Measurements from ENCODE around the gene ARL5C.
"Not testable (repeated sequence)": the region's sequence is repeated elsewhere in the genome, so short reads cannot be mapped to it uniquely, and the experiment has no call there.

The ARL5C gene

GRCh38 chr17:39132192-39132610 lies 33.8 kb downstream of the ARL5C start:
- no peaks in the 10 kb centered on the region for H3K27me3 ChIP-seq (ENCODE audit: control insufficient read depth in 1 of 2, insufficient read depth in 2 of 2, low read length in 2 of 2)
- no peaks in the 10 kb centered on the region for H3K4me1 ChIP-seq (ENCODE audit: insufficient read depth, low read length)
- no peaks in the 10 kb centered on the region for H3K9me3 ChIP-seq (ENCODE audit: low read length)
- H3K27ac ChIP-seq (ENCODE audit: low read depth, low read length), result no peak overlapping the region
- H3K9ac ChIP-seq (ENCODE audit: low read length), result no peak overlapping the region
- H3K36me3 ChIP-seq (ENCODE audit: insufficient read depth, low read length), result no peaks in the 10 kb centered on the region
- no peak overlapping the region for H3K4me3 ChIP-seq (ENCODE audit: low read depth in 1 of 2, low read length in 2 of 2)

GRCh38 chr17:39131616-39132015 lies 34.3 kb downstream of the ARL5C start:
- no peaks in the 10 kb centered on the region for H3K9me3 ChIP-seq (ENCODE audit: low read length)
- H3K36me3 ChIP-seq (ENCODE audit: insufficient read depth, low read length), result no peaks in the 10 kb centered on the region
- no peak overlapping the region for H3K4me3 ChIP-seq (ENCODE audit: low read depth in 1 of 2, low read length in 2 of 2)
- no peaks in the 10 kb centered on the region for H3K4me1 ChIP-seq (ENCODE audit: insufficient read depth, low read length)
- no peaks in the 10 kb centered on the region for H3K27me3 ChIP-seq (ENCODE audit: control insufficient read depth in 1 of 2, insufficient read depth in 2 of 2, low read length in 2 of 2)
- no peak overlapping the region for H3K9ac ChIP-seq (ENCODE audit: low read length)
- no peak overlapping the region for H3K27ac ChIP-seq (ENCODE audit: low read depth, low read length)

DNA sequence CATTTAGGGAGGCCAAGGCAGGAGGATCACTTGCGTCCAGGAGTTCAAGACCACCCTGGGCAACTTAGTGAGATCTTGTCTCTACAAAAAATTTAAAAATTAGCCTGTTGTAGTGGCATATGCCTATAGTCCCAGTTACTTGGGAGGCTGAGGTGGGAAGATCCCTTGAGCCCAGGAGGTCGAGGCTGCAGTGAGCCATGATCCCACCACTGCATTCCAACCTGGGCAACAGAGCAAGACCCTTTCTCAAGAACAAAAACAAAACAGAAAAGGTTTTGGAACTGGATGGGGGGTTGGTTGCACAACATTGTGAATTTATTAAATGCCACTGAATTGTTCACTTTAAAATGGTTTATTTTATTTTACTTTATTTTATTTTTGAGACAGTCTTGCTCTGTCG lies 35.8 kb downstream of the ARL5C start:
- no peaks in the 10 kb centered on the region for H3K36me3 ChIP-seq (ENCODE audit: insufficient read depth, low read length)
- no peak overlapping the region for H3K9ac ChIP-seq (ENCODE audit: low read length)
- no peaks in the 10 kb centered on the region for H3K27me3 ChIP-seq (ENCODE audit: control insufficient read depth in 1 of 2, insufficient read depth in 2 of 2, low read length in 2 of 2)
- no peak overlapping the region for H3K27ac ChIP-seq (ENCODE audit: low read depth, low read length)
- no peak overlapping the region for H3K4me3 ChIP-seq (ENCODE audit: low read depth in 1 of 2, low read length in 2 of 2)
- no peaks in the 10 kb centered on the region for H3K4me1 ChIP-seq (ENCODE audit: insufficient read depth, low read length)
- H3K9me3 ChIP-seq (ENCODE audit: low read length), result no peaks in the 10 kb centered on the region

DNA sequence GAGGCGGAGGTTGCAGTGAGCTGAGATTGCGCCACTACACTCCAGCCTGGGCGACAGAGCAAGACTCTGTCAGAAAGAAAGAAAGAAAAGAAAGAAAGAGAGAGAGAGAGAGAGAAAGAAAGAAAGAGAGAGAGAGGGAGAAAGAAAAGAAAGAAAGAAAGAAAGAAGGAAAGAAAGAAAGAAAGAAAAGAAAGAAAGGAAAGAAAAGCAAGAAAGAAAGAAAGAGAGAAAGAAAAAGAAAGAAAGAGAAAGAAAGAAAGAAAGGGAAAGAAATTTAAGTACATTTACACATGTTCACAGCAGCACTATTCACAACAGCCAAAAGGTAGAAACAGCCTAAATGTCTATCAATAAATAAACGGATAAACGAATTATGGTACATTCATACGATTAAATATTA lies 36.4 kb downstream of the ARL5C start:
- not testable (repeated sequence) for H3K36me3 ChIP-seq (ENCODE audit: insufficient read depth, low read length); H3K9me3 ChIP-seq (ENCODE audit: low read length); H3K4me1 ChIP-seq (ENCODE audit: insufficient read depth, low read length); H3K9ac ChIP-seq (ENCODE audit: low read length); H3K27me3 ChIP-seq (ENCODE audit: control insufficient read depth in 1 of 2, insufficient read depth in 2 of 2, low read length in 2 of 2); H3K27ac ChIP-seq (ENCODE audit: low read depth, low read length); H3K4me3 ChIP-seq (ENCODE audit: low read depth in 1 of 2, low read length in 2 of 2)

DNA sequence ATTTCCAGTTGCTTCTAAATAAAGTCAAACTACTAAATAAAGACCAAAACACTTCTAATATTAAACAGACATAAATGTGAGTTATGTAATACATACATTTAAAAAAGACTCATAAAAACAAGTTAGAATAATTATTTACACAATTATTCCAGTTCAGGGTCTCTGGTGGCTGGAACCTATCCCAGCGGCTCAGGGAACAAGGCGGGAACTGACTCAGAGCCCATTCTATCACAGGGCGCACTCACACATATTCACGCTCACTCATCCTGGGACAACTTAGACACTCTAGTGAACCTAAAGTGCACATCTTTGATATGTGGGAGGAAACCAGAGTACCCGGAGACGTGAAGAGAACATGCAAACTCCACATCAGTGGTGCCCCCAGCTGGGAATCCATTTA lies 39.5 kb downstream of the ARL5C start:
- Histone ChIP-seq H3K27me3 (ENCODE audit: control insufficient read depth in 1 of 2, insufficient read depth in 2 of 2, low read length in 2 of 2) (no peaks in the 10 kb centered on the region), H3K4me1 (ENCODE audit: insufficient read depth, low read length) (no peaks in the 10 kb centered on the region), H3K4me3 (ENCODE audit: low read depth in 1 of 2, low read length in 2 of 2) (no peak overlapping the region), H3K36me3 (ENCODE audit: insufficient read depth, low read length) (no peaks in the 10 kb centered on the region), H3K9ac (ENCODE audit: low read length) (no peak overlapping the region), H3K9me3 (ENCODE audit: low read length) (no peaks in the 10 kb centered on the region), H3K27ac (ENCODE audit: low read depth, low read length) (no peak overlapping the region)

- Histone ChIP-seq H3K9me3 (ENCODE audit: low read length) (no peaks in the 10 kb centered on the region), H3K9ac (ENCODE audit: low read length) (no peak overlapping the region), H3K27me3 (ENCODE audit: control insufficient read depth in 1 of 2, insufficient read depth in 2 of 2, low read length in 2 of 2) (no peaks in the 10 kb centered on the region), H3K4me3 (ENCODE audit: low read depth in 1 of 2, low read length in 2 of 2) (no peak overlapping the region), H3K27ac (ENCODE audit: low read depth, low read length) (no peak overlapping the region), H3K36me3 (ENCODE audit: insufficient read depth, low read length) (no peaks in the 10 kb centered on the region), H3K4me1 (ENCODE audit: insufficient read depth, low read length) (no peaks in the 10 kb centered on the region)
These were observed 40.7 kb downstream of the ARL5C start for GRCh38 chr17:39125143-39125875.

- no peak overlapping the region for H3K4me3 ChIP-seq (ENCODE audit: low read depth in 1 of 2, low read length in 2 of 2)
- H3K9ac ChIP-seq (ENCODE audit: low read length), result no peak overlapping the region
- H3K36me3 ChIP-seq (ENCODE audit: insufficient read depth, low read length), result no peaks in the 10 kb centered on the region
- H3K27ac ChIP-seq (ENCODE audit: low read depth, low read length), result no peak overlapping the region
- H3K9me3 ChIP-seq (ENCODE audit: low read length), result no peaks in the 10 kb centered on the region
- H3K4me1 ChIP-seq (ENCODE audit: insufficient read depth, low read length), result no peaks in the 10 kb centered on the region
- no peaks in the 10 kb centered on the region for H3K27me3 ChIP-seq (ENCODE audit: control insufficient read depth in 1 of 2, insufficient read depth in 2 of 2, low read length in 2 of 2)
These were observed 42.3 kb downstream of the ARL5C start for GRCh38 chr17:39123627-39124026.

- no peaks in the 10 kb centered on the region for H3K9me3 ChIP-seq (ENCODE audit: low read length)
- H3K27me3 ChIP-seq (ENCODE audit: control insufficient read depth in 1 of 2, insufficient read depth in 2 of 2, low read length in 2 of 2), result no peaks in the 10 kb centered on the region
- no peak overlapping the region for H3K27ac ChIP-seq (ENCODE audit: low read depth, low read length)
- no peak overlapping the region for H3K4me3 ChIP-seq (ENCODE audit: low read depth in 1 of 2, low read length in 2 of 2)
- H3K9ac ChIP-seq (ENCODE audit: low read length), result no peak overlapping the region
- no peaks in the 10 kb centered on the region for H3K4me1 ChIP-seq (ENCODE audit: insufficient read depth, low read length)
- H3K36me3 ChIP-seq (ENCODE audit: insufficient read depth, low read length), result no peaks in the 10 kb centered on the region
These were observed 43.0 kb downstream of the ARL5C start for GRCh38 chr17:39122991-39123390.

DNA sequence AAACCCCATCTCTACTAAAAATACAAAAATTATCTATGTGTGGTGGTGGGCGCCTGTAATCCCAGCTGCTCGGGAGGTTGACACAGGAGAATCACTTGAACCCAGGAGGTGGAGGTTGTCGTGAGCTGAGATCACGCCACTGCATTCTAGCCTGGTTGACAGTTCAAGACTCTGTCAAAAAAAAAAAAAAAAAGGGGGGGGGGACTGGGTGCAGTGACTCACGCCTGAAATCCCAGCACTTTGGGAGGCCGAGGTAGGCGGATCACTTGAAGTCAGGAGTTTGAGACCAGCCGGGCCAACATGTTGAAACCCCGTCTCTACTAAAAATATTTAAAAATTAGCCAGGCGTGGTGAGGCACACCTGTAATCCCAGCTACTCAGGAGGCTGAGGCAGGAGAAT lies 44.0 kb downstream of the ARL5C start:
- H3K27me3 ChIP-seq (ENCODE audit: control insufficient read depth in 1 of 2, insufficient read depth in 2 of 2, low read length in 2 of 2); H3K4me1 ChIP-seq (ENCODE audit: insufficient read depth, low read length); H3K36me3 ChIP-seq (ENCODE audit: insufficient read depth, low read length); H3K27ac ChIP-seq (ENCODE audit: low read depth, low read length); H3K4me3 ChIP-seq (ENCODE audit: low read depth in 1 of 2, low read length in 2 of 2); H3K9me3 ChIP-seq (ENCODE audit: low read length); H3K9ac ChIP-seq (ENCODE audit: low read length): not testable (repeated sequence)

DNA sequence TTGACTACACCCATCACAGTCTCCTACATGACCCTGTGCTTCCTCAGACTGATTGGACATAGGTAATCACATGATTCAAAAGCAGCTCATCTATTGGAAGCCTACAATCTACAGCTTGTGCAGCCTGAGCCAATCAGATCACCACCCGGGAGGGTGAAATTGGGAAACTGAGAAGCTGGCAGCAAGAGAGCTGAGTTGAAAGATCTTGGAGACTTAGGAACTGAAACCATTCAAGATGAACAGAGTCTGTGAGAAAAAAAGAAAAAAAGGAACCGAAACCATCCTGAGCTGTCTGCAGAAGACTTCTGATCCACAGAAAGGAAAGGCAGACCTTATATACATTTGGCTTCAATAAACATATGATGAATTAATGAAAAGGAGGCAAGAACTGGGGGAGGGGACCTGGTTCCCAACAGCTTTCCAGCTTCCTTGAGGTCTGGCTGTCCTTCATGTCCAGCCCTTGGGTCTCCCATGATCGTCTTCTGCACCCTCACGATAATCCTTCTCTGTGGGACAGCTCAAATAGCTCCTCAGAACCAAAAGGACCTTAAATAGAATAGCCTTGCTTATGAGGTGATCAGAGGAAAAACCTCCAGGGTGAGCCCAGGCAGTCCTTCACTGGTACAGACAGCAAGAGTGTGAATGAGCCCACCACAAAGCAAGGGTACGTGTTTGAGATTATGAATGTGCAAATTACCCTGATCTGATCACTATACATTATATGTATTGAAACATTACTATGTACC lies 47.1 kb downstream of the ARL5C start:
- H3K4me1 ChIP-seq (ENCODE audit: insufficient read depth, low read length), result peaks cover 13% of the 10 kb centered on the region
- no peaks in the 10 kb centered on the region for H3K36me3 ChIP-seq (ENCODE audit: insufficient read depth, low read length)
- no peak overlapping the region for H3K9ac ChIP-seq (ENCODE audit: low read length)
- no peak overlapping the region for H3K27ac ChIP-seq (ENCODE audit: low read depth, low read length)
- no peaks in the 10 kb centered on the region for H3K9me3 ChIP-seq (ENCODE audit: low read length)
- no peak overlapping the region for H3K4me3 ChIP-seq (ENCODE audit: low read depth in 1 of 2, low read length in 2 of 2)
- H3K27me3 ChIP-seq (ENCODE audit: control insufficient read depth in 1 of 2, insufficient read depth in 2 of 2, low read length in 2 of 2), result no peaks in the 10 kb centered on the region

- Histone ChIP-seq H3K4me3 (ENCODE audit: low read depth in 1 of 2, low read length in 2 of 2) (no peak overlapping the region), H3K9ac (ENCODE audit: low read length) (no peak overlapping the region), H3K27me3 (ENCODE audit: control insufficient read depth in 1 of 2, insufficient read depth in 2 of 2, low read length in 2 of 2) (no peaks in the 10 kb centered on the region), H3K27ac (ENCODE audit: low read depth, low read length) (no peak overlapping the region), H3K4me1 (ENCODE audit: insufficient read depth, low read length) (peaks cover 13% of the 10 kb centered on the region), H3K36me3 (ENCODE audit: insufficient read depth, low read length) (no peaks in the 10 kb centered on the region), H3K9me3 (ENCODE audit: low read length) (no peaks in the 10 kb centered on the region)
These were observed 49.7 kb downstream of the ARL5C start for GRCh38 chr17:39116224-39116623.

DNA sequence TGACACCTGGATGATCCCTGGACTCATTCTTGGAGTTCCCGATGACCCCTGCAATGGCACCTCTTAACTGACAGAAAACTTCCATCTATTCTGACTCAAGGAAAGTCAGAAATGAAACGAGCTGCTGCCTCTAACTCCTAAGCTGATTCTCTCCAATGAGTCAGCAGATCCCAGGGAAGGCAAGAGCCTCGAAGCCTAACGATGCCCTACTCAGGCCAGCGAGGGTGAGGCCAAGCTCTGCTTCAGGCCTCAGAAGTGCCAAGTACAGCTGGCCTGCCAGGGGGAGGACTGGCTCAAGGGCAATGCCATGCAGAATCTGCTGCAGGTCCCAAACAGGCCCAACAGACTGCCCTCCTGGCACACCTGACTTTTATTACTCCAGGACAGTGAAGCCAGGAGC lies 50.8 kb downstream of the ARL5C start:
- H3K4me1 ChIP-seq (ENCODE audit: insufficient read depth, low read length), result peaks cover 13% of the 10 kb centered on the region
- H3K9ac ChIP-seq (ENCODE audit: low read length), result peak overlapping the region; percentile 2
- no peaks in the 10 kb centered on the region for H3K9me3 ChIP-seq (ENCODE audit: low read length)
- H3K27me3 ChIP-seq (ENCODE audit: control insufficient read depth in 1 of 2, insufficient read depth in 2 of 2, low read length in 2 of 2), result no peaks in the 10 kb centered on the region
- no peaks in the 10 kb centered on the region for H3K36me3 ChIP-seq (ENCODE audit: insufficient read depth, low read length)
- peak overlapping the region; percentile 50 for H3K27ac ChIP-seq (ENCODE audit: low read depth, low read length)
- H3K4me3 ChIP-seq (ENCODE audit: low read depth in 1 of 2, low read length in 2 of 2), result peak overlapping the region in 1 of 2 donors; percentile 0

All from muscle layer of colon (tissue), 2 donors.